Vagina (tissue), 2 donors: ENCODE data around the gene DPYSL3.

Experiments used
- POLR2A ChIP-seq, 2 donors: fragments of 450-650 bp; IDR thresholded peaks; one replicate each; pipeline ENCODE4 v1.6.1; 2017; ENCODE audit warnings: antibody characterized with exemption in 2 of 2, mild to moderate bottlenecking in 2 of 2, moderate library complexity in 2 of 2
- TF ChIP-seq, protein P1 (sequence below), 3 experiments: fragments of 450-650 bp in 2 of 3; fragments of 200-600 bp in 1 of 3; sonication (generic) in 1 of 3; IDR thresholded peaks; one replicate each; pipeline ENCODE4 v1.5.1; 2017 to 2019; ENCODE audit warnings: antibody characterized with exemption in 3 of 3, mild to moderate bottlenecking in 2 of 3, moderate library complexity in 2 of 3

- TF ChIP-seq, protein P1, sequence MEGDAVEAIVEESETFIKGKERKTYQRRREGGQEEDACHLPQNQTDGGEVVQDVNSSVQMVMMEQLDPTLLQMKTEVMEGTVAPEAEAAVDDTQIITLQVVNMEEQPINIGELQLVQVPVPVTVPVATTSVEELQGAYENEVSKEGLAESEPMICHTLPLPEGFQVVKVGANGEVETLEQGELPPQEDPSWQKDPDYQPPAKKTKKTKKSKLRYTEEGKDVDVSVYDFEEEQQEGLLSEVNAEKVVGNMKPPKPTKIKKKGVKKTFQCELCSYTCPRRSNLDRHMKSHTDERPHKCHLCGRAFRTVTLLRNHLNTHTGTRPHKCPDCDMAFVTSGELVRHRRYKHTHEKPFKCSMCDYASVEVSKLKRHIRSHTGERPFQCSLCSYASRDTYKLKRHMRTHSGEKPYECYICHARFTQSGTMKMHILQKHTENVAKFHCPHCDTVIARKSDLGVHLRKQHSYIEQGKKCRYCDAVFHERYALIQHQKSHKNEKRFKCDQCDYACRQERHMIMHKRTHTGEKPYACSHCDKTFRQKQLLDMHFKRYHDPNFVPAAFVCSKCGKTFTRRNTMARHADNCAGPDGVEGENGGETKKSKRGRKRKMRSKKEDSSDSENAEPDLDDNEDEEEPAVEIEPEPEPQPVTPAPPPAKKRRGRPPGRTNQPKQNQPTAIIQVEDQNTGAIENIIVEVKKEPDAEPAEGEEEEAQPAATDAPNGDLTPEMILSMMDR (IDR thresholded peaks at IDR 0.05), result no peak
- no peak for TF ChIP-seq POLR2A (IDR thresholded peaks at IDR 0.05)
Observed at GRCh38 chr5:147348046-147348445, 161.8 kb downstream of the DPYSL3 start.
